HCT116 (cell line): ENCODE data around the gene DNLZ.

Experiments used
- CEBPB ChIP-seq: IDR thresholded peaks from 2 replicates; pipeline ENCODE4 v1.6.1; 2012; ENCODE audit warnings: low read depth
- EGR1 ChIP-seq: IDR thresholded peaks from 2 replicates; pipeline ENCODE4 v1.6.1; 2012; ENCODE audit warnings: low read depth
- EZH2 ChIP-seq: fragments of 200-600 bp; sonication (generic); IDR thresholded peaks from 2 replicates; pipeline ENCODE4 v1.6.1; 2017; ENCODE audit warnings: antibody characterized with exemption, mixed run types
- EZH2phosphoT487 ChIP-seq: fragments of 200-600 bp; IDR thresholded peaks from 2 replicates; pipeline ENCODE4 v1.6.1; 2018; ENCODE audit warnings: antibody characterized with exemption, borderline replicate concordance
- FOSL1 ChIP-seq: IDR thresholded peaks from 2 replicates; pipeline ENCODE4 v1.6.1; 2012; ENCODE audit warnings: low read depth
- POLR2A ChIP-seq: IDR thresholded peaks from 2 replicates; pipeline ENCODE4 v1.7.0; 2011; ENCODE audit warnings: borderline replicate concordance; ENCODE audit not compliant: insufficient read depth, insufficient read length; ENCODE audit errors: extremely low read depth
- POLR2AphosphoS5 ChIP-seq: IDR thresholded peaks from 2 replicates; pipeline ENCODE4 v1.6.1; 2011; ENCODE audit warnings: mild to moderate bottlenecking, low read depth, low read length, moderate library complexity
- RAD21 ChIP-seq: IDR thresholded peaks from 2 replicates; pipeline ENCODE4 v1.6.1; 2012; ENCODE audit warnings: low read depth, mild to moderate bottlenecking
- SP1 ChIP-seq: IDR thresholded peaks from 2 replicates; pipeline ENCODE4 v1.6.1; 2012; ENCODE audit warnings: low read depth
- SRF ChIP-seq: IDR thresholded peaks from 2 replicates; pipeline ENCODE4 v1.6.1; 2012; ENCODE audit warnings: low read depth
- YY1 ChIP-seq: IDR thresholded peaks from 2 replicates; pipeline ENCODE4 v1.6.1; 2011; ENCODE audit warnings: low read length, low read depth, moderate library complexity, mild to moderate bottlenecking; ENCODE audit not compliant: insufficient replicate concordance; ENCODE audit errors: extremely low read depth
- TF ChIP-seq, protein P1 (sequence below), 3 experiments: fragments of 200-600 bp in 1 of 3; sonication (generic) in 1 of 3; IDR thresholded peaks in 2 of 3; conservative IDR thresholded peaks in 1 of 3; 2 replicates each; pipeline ENCODE4 v1.5.1; 2012 to 2017; ENCODE audit warnings: low read depth in 2 of 3, low read length in 2 of 3, antibody characterized with exemption in 1 of 3, borderline replicate concordance in 1 of 3, control low read depth in 1 of 3, mild to moderate bottlenecking in 1 of 3, mixed read lengths in 1 of 3, mixed run types in 1 of 3, moderate library complexity in 1 of 3; ENCODE audit not compliant: insufficient read depth in 1 of 3
- TF ChIP-seq, protein P2 (sequence below): IDR thresholded peaks from 2 replicates; pipeline ENCODE4 v1.6.1; 2012
- TF ChIP-seq, protein P3 (sequence below): IDR thresholded peaks from 2 replicates; pipeline ENCODE4 v1.6.1; 2012; ENCODE audit warnings: low read depth

DNA sequence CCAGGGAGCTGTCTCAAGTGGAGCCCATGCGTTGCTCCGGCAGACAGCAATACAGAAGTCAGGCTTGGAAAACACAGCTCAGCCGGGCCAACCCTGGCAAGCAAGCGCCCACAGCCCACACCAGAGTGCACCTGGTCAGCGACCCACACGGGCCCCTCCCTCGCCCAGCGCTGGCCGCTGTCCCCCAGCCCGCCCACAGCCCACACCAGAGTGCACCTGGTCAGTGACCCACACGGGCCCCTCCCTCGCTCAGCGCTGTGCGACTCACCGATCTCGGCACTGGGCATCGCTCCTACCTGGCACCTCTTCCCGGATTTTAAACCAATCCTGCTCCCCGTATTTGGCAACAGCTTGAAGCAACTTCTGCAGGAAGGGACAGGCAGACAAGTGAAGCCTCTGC is 23.7 kb upstream of the DNLZ start:
- TF ChIP-seq, protein P1, sequence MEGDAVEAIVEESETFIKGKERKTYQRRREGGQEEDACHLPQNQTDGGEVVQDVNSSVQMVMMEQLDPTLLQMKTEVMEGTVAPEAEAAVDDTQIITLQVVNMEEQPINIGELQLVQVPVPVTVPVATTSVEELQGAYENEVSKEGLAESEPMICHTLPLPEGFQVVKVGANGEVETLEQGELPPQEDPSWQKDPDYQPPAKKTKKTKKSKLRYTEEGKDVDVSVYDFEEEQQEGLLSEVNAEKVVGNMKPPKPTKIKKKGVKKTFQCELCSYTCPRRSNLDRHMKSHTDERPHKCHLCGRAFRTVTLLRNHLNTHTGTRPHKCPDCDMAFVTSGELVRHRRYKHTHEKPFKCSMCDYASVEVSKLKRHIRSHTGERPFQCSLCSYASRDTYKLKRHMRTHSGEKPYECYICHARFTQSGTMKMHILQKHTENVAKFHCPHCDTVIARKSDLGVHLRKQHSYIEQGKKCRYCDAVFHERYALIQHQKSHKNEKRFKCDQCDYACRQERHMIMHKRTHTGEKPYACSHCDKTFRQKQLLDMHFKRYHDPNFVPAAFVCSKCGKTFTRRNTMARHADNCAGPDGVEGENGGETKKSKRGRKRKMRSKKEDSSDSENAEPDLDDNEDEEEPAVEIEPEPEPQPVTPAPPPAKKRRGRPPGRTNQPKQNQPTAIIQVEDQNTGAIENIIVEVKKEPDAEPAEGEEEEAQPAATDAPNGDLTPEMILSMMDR (IDR thresholded peaks at IDR 0.05 in 2 of 3, conservative IDR thresholded peaks at IDR 0.05 in 1 of 3; ENCODE audit: borderline replicate concordance in 1 of 3, insufficient read depth in 1 of 3, low read depth in 2 of 3, low read length in 2 of 3): no peak
- TF ChIP-seq SP1 (no peak), POLR2AphosphoS5 (no peak), RAD21 (no peak), EZH2 (no peak), POLR2A (no peak), YY1 (no peak), CEBPB (no peak), EGR1 (no peak), SRF (no peak), FOSL1 (no peak), EZH2phosphoT487 (no peak)
- TF ChIP-seq, protein P2, sequence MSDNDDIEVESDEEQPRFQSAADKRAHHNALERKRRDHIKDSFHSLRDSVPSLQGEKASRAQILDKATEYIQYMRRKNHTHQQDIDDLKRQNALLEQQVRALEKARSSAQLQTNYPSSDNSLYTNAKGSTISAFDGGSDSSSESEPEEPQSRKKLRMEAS: no peak
- TF ChIP-seq, protein P3, sequence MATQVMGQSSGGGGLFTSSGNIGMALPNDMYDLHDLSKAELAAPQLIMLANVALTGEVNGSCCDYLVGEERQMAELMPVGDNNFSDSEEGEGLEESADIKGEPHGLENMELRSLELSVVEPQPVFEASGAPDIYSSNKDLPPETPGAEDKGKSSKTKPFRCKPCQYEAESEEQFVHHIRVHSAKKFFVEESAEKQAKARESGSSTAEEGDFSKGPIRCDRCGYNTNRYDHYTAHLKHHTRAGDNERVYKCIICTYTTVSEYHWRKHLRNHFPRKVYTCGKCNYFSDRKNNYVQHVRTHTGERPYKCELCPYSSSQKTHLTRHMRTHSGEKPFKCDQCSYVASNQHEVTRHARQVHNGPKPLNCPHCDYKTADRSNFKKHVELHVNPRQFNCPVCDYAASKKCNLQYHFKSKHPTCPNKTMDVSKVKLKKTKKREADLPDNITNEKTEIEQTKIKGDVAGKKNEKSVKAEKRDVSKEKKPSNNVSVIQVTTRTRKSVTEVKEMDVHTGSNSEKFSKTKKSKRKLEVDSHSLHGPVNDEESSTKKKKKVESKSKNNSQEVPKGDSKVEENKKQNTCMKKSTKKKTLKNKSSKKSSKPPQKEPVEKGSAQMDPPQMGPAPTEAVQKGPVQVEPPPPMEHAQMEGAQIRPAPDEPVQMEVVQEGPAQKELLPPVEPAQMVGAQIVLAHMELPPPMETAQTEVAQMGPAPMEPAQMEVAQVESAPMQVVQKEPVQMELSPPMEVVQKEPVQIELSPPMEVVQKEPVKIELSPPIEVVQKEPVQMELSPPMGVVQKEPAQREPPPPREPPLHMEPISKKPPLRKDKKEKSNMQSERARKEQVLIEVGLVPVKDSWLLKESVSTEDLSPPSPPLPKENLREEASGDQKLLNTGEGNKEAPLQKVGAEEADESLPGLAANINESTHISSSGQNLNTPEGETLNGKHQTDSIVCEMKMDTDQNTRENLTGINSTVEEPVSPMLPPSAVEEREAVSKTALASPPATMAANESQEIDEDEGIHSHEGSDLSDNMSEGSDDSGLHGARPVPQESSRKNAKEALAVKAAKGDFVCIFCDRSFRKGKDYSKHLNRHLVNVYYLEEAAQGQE: no peak
